ENCODE data around the gene INPP5A.

Gene INPP5A

DNA sequence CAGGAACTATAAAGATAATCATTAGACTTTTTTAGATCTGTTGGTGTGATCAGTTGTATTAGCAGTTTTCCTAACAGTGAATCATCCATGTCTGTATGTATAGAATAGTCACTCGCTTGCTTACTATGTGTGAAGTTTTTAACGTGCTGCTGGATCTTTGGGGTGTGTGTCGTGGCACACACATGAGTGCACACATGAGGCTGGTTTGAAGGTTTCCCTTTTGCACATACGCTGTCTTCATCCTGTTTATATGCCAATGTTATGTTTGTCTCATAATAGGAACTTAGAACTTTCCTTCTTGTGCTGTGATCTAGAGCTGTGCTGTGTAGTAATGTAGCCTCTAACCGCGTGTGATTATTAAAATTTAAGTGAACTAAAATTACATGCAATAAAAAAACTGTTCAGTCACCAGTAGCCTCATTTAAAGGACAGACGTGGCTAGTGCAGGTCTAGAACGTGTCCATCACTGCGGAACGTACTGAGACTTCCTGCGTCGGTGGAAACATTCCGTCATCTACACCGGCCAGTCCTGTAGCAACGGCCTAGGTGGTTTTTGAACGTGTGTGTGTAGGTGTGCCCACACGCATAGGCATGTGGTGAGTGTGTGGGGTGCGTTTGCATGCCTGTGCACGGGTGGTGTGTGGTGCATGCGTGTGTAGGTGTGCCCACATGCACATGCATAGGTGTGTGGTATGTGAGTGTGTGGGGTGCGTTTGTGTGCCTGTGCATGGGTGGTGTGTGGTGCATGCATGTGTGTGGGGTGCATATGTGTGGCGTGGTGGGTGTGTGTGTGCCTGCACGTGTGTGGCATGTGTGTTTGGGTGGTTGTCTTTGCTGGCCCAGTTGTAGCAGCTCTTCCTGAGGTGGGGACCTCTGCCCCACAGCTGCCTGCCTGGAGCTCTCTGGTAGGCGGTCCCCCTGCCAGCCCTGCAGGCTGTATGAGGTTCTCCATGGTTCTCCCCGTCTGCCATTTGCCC lies 56.6 kb downstream of the INPP5A start:
- no peaks in the 10 kb centered on the region for H3K27me3 ChIP-seq (ENCODE audit: control insufficient read depth in 3 of 3, insufficient read depth in 3 of 3, low read depth in 1 of 3, low read length in 3 of 3)
- H3K36me3 ChIP-seq (replicated peaks in 1 of 2; ENCODE audit: control insufficient read depth in 2 of 2, insufficient read depth in 2 of 2, low read length in 2 of 2): no peaks in the 10 kb centered on the region
- H3K9ac ChIP-seq (ENCODE audit: low read depth, low read length, poor library complexity): no peak overlapping the region
- H2AFZ ChIP-seq (ENCODE audit: low read length): no peak overlapping the region
- no peak overlapping the region for H2BK5ac ChIP-seq (ENCODE audit: low read length)
- H2BK15ac ChIP-seq (ENCODE audit: low read length): no peak overlapping the region
- peak overlapping the region; percentile 34 for H4K91ac ChIP-seq (ENCODE audit: low read depth, low read length, poor library complexity)
- no CpG with 5 or more reads among the region's 25 CpGs for WGBS, 2 donors (ENCODE audit: extremely low coverage in 2 of 2, insufficient read length in 2 of 2, insufficient replicate concordance in 1 of 2)
- H3K23ac ChIP-seq (ENCODE audit: low read depth, low read length, poor library complexity): peak overlapping the region; percentile 12
- no peak overlapping the region for H3K27ac ChIP-seq (replicated peaks; ENCODE audit: low read length)
- no peak overlapping the region for H2BK12ac ChIP-seq (ENCODE audit: low read length)
- H3K18ac ChIP-seq (ENCODE audit: low read length): peak overlapping the region; percentile 12
- no peak overlapping the region for H3K4me2 ChIP-seq (ENCODE audit: insufficient read depth, low read length, poor library complexity, severe bottlenecking)
- H2BK120ac ChIP-seq (ENCODE audit: low read depth, low read length): no peak overlapping the region
- peaks cover 6 to 15% of the 10 kb centered on the region in 2 donors for H3K4me1 ChIP-seq (ENCODE audit: control insufficient read depth in 2 of 2, insufficient read depth in 1 of 2, low read depth in 1 of 2, low read length in 2 of 2)
- peak overlapping the region in 1 of 2 donors; percentile 71 for H3K4me3 ChIP-seq (ENCODE audit: low read length in 2 of 2)
- H4K8ac ChIP-seq (ENCODE audit: low read depth, low read length): no peak overlapping the region
- no peak for DNase-seq (ENCODE audit: low spot score)
- H3K9me3 ChIP-seq (replicated peaks in 1 of 2; ENCODE audit: control insufficient read depth in 2 of 2, insufficient read depth in 1 of 2, low read depth in 1 of 2, low read length in 2 of 2): peaks cover 8 to 9% of the 10 kb centered on the region in 2 donors
- peak overlapping the region; percentile 59 for H2AK5ac ChIP-seq (ENCODE audit: low read depth, low read length)
- peak overlapping the region; percentile 79 for H3K14ac ChIP-seq (ENCODE audit: low read length)
- no peak overlapping the region for H3K4ac ChIP-seq (ENCODE audit: low read length)
- peaks cover 12% of the 10 kb centered on the region for H3K79me1 ChIP-seq (ENCODE audit: low read depth, low read length)

- no peak overlapping the region for H3K23ac ChIP-seq (ENCODE audit: low read depth, low read length, poor library complexity)
- H3K4me1 ChIP-seq (ENCODE audit: control insufficient read depth in 2 of 2, insufficient read depth in 1 of 2, low read depth in 1 of 2, low read length in 2 of 2): peaks cover 6 to 15% of the 10 kb centered on the region in 2 donors
- no peaks in the 10 kb centered on the region for H3K36me3 ChIP-seq (replicated peaks in 1 of 2; ENCODE audit: control insufficient read depth in 2 of 2, insufficient read depth in 2 of 2, low read length in 2 of 2)
- no peak overlapping the region for H2AK5ac ChIP-seq (ENCODE audit: low read depth, low read length)
- no peak overlapping the region for H4K8ac ChIP-seq (ENCODE audit: low read depth, low read length)
- no peak overlapping the region for H2AFZ ChIP-seq (ENCODE audit: low read length)
- H3K27me3 ChIP-seq (ENCODE audit: control insufficient read depth in 3 of 3, insufficient read depth in 3 of 3, low read depth in 1 of 3, low read length in 3 of 3): no peaks in the 10 kb centered on the region
- H3K9me3 ChIP-seq (replicated peaks in 1 of 2; ENCODE audit: control insufficient read depth in 2 of 2, insufficient read depth in 1 of 2, low read depth in 1 of 2, low read length in 2 of 2): peaks cover 9 to 16% of the 10 kb centered on the region in 2 donors
- DNase-seq (ENCODE audit: low spot score): no peak
- no peak overlapping the region for H2BK120ac ChIP-seq (ENCODE audit: low read depth, low read length)
- H3K4ac ChIP-seq (ENCODE audit: low read length): no peak overlapping the region
- H3K4me2 ChIP-seq (ENCODE audit: insufficient read depth, low read length, poor library complexity, severe bottlenecking): no peak overlapping the region
- H3K14ac ChIP-seq (ENCODE audit: low read length): peak overlapping the region; percentile 58
- no peak overlapping the region for H2BK5ac ChIP-seq (ENCODE audit: low read length)
- H3K4me3 ChIP-seq (ENCODE audit: low read length in 2 of 2): no peak overlapping the region
- no peak overlapping the region for H3K9ac ChIP-seq (ENCODE audit: low read depth, low read length, poor library complexity)
- no peak overlapping the region for H3K27ac ChIP-seq (replicated peaks; ENCODE audit: low read length)
- H3K18ac ChIP-seq (ENCODE audit: low read length): no peak overlapping the region
- H2BK12ac ChIP-seq (ENCODE audit: low read length): no peak overlapping the region
- WGBS, 2 donors (ENCODE audit: extremely low coverage in 2 of 2, insufficient read length in 2 of 2, insufficient replicate concordance in 1 of 2): no CpG with 5 or more reads among the region's 11 CpGs
- H3K79me1 ChIP-seq (ENCODE audit: low read depth, low read length): peaks cover 12% of the 10 kb centered on the region
- H4K91ac ChIP-seq (ENCODE audit: low read depth, low read length, poor library complexity): no peak overlapping the region
- H2BK15ac ChIP-seq (ENCODE audit: low read length): no peak overlapping the region
Measured at GRCh38 chr10:132595021-132595420, 57.4 kb downstream of the INPP5A start.

DNA sequence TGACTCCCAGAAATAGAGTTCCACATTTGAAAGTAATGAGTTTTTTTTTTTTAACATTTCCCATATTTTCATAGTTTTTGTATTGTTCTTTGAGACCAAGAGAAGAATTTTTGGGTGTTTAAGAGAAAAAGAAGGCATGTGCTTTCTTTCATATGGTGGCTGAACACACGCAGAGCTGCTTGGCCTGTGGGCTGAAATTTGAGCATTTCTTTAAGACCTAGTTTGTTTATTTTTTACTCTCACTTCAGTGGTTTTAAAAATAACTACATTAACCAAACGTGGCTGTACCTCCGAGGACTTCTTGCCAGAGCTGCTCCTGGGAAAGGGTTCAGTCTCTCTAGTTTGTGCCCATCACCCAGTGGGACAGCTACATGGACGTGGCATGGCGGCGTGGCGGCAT lies 58.3 kb downstream of the INPP5A start:
- Histone ChIP-seq H3K23ac (ENCODE audit: low read depth, low read length, poor library complexity) (no peak overlapping the region), H3K4me1 (ENCODE audit: control insufficient read depth in 2 of 2, insufficient read depth in 1 of 2, low read depth in 1 of 2, low read length in 2 of 2) (peaks cover 6 to 15% of the 10 kb centered on the region in 2 donors), H2BK120ac (ENCODE audit: low read depth, low read length) (no peak overlapping the region), H3K9ac (ENCODE audit: low read depth, low read length, poor library complexity) (no peak overlapping the region), H3K4me3 (ENCODE audit: low read length in 2 of 2) (no peak overlapping the region), H2BK5ac (ENCODE audit: low read length) (no peak overlapping the region), H3K27me3 (ENCODE audit: control insufficient read depth in 3 of 3, insufficient read depth in 3 of 3, low read depth in 1 of 3, low read length in 3 of 3) (no peaks in the 10 kb centered on the region), H4K91ac (ENCODE audit: low read depth, low read length, poor library complexity) (no peak overlapping the region), H3K9me3 (replicated peaks in 1 of 2; ENCODE audit: control insufficient read depth in 2 of 2, insufficient read depth in 1 of 2, low read depth in 1 of 2, low read length in 2 of 2) (peaks cover 9 to 21% of the 10 kb centered on the region in 2 donors), H3K14ac (ENCODE audit: low read length) (no peak overlapping the region), H3K4ac (ENCODE audit: low read length) (no peak overlapping the region), H3K27ac (replicated peaks; ENCODE audit: low read length) (no peak overlapping the region), H2AFZ (ENCODE audit: low read length) (no peak overlapping the region), H4K8ac (ENCODE audit: low read depth, low read length) (no peak overlapping the region), H2BK12ac (ENCODE audit: low read length) (no peak overlapping the region), H3K4me2 (ENCODE audit: insufficient read depth, low read length, poor library complexity, severe bottlenecking) (no peak overlapping the region), H2AK5ac (ENCODE audit: low read depth, low read length) (no peak overlapping the region), H3K18ac (ENCODE audit: low read length) (no peak overlapping the region), H3K36me3 (replicated peaks in 1 of 2; ENCODE audit: control insufficient read depth in 2 of 2, insufficient read depth in 2 of 2, low read length in 2 of 2) (no peaks in the 10 kb centered on the region), H3K79me1 (ENCODE audit: low read depth, low read length) (peaks cover 7% of the 10 kb centered on the region), H2BK15ac (ENCODE audit: low read length) (no peak overlapping the region)
- no peak for DNase-seq (ENCODE audit: low spot score)
- no CpG with 5 or more reads among the region's 7 CpGs for WGBS, 2 donors (ENCODE audit: extremely low coverage in 2 of 2, insufficient read length in 2 of 2, insufficient replicate concordance in 1 of 2)

DNA sequence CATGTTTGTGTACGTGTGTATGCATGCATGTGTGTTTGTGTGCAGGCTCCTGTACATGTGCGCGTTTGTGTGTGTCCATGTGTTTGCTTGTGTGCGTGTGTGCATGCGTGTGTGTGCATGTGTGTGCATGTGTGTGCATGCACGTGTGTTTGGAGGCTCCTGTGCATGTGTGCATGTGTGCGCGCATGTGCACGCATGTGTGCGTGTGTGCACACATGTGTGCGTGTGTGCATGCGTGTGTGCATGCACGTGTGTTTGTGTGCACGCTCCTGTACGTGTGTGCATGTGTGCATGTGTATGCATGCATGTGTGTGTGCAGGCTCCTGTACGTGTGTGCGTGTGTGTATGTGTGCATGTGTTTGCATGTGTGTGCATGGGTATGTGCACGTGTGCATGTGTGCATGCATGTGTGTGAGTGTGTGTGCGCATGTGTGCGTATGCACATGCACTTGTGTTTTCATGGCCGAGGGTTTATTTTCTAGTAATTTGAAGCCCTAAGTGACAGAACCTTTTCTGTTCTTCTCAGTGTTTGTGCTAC lies 59.2 kb downstream of the INPP5A start:
- H2BK15ac ChIP-seq (ENCODE audit: low read length): no peak overlapping the region
- peak overlapping the region; percentile 2 for H2BK12ac ChIP-seq (ENCODE audit: low read length)
- H4K91ac ChIP-seq (ENCODE audit: low read depth, low read length, poor library complexity): no peak overlapping the region
- no peaks in the 10 kb centered on the region for H3K36me3 ChIP-seq (replicated peaks in 1 of 2; ENCODE audit: control insufficient read depth in 2 of 2, insufficient read depth in 2 of 2, low read length in 2 of 2)
- peaks cover 0 to 10% of the 10 kb centered on the region in 2 donors for H3K4me1 ChIP-seq (ENCODE audit: control insufficient read depth in 2 of 2, insufficient read depth in 1 of 2, low read depth in 1 of 2, low read length in 2 of 2)
- no CpG with 5 or more reads among the region's 21 CpGs for WGBS, 2 donors (ENCODE audit: extremely low coverage in 2 of 2, insufficient read length in 2 of 2, insufficient replicate concordance in 1 of 2)
- peak overlapping the region; percentile 65 for H3K14ac ChIP-seq (ENCODE audit: low read length)
- no peak overlapping the region for H3K4me2 ChIP-seq (ENCODE audit: insufficient read depth, low read length, poor library complexity, severe bottlenecking)
- H3K27ac ChIP-seq (replicated peaks; ENCODE audit: low read length): no peak overlapping the region
- H2AFZ ChIP-seq (ENCODE audit: low read length): no peak overlapping the region
- peaks cover 9 to 28% of the 10 kb centered on the region in 2 donors for H3K9me3 ChIP-seq (replicated peaks in 1 of 2; ENCODE audit: control insufficient read depth in 2 of 2, insufficient read depth in 1 of 2, low read depth in 1 of 2, low read length in 2 of 2)
- H3K18ac ChIP-seq (ENCODE audit: low read length): peak overlapping the region; percentile 12
- no peak overlapping the region for H3K4ac ChIP-seq (ENCODE audit: low read length)
- no peak overlapping the region for H3K9ac ChIP-seq (ENCODE audit: low read depth, low read length, poor library complexity)
- no peak overlapping the region for H2BK120ac ChIP-seq (ENCODE audit: low read depth, low read length)
- H3K4me3 ChIP-seq (ENCODE audit: low read length in 2 of 2): peak overlapping the region in 1 of 2 donors; percentile 69
- H3K27me3 ChIP-seq (ENCODE audit: control insufficient read depth in 3 of 3, insufficient read depth in 3 of 3, low read depth in 1 of 3, low read length in 3 of 3): no peaks in the 10 kb centered on the region
- no peak overlapping the region for H2BK5ac ChIP-seq (ENCODE audit: low read length)
- DNase-seq (ENCODE audit: low spot score): no peak
- H3K23ac ChIP-seq (ENCODE audit: low read depth, low read length, poor library complexity): peak overlapping the region; percentile 45
- peaks cover 7% of the 10 kb centered on the region for H3K79me1 ChIP-seq (ENCODE audit: low read depth, low read length)
- no peak overlapping the region for H2AK5ac ChIP-seq (ENCODE audit: low read depth, low read length)
- H4K8ac ChIP-seq (ENCODE audit: low read depth, low read length): no peak overlapping the region

Data from neuronal stem cell (in vitro differentiated cells).